22Rv1 (cell line): Measurements from ENCODE around the gene BLVRA.

Source experiments
- CTCF ChIP-seq: fragments of 450-650 bp; IDR thresholded peaks from 2 replicates; pipeline ENCODE4 v1.5.1; 2017; ENCODE audit warnings: mild to moderate bottlenecking
- ZFX ChIP-seq: fragments of 450-650 bp; IDR thresholded peaks from 2 replicates; pipeline ENCODE4 v1.6.1; 2017; ENCODE audit warnings: antibody characterized with exemption, borderline replicate concordance

GRCh38 chr7:43838201-43838658, 79.8 kb downstream of the BLVRA start:
- no peak for TF ChIP-seq ZFX
- no peak for TF ChIP-seq CTCF
